Nephron progenitor cell (in vitro differentiated cells): ENCODE data around the gene ATP1A4.

Experiments
- DNase-seq: peaks from one replicate; pipeline ENCODE4 v3.0.0; 2021
- H3K27ac Mint-ChIP-seq: 2 replicates; pipeline ENCODE4 v1.8.0; 2021; ENCODE audit warnings: mild to moderate bottlenecking, moderate library complexity, mixed read lengths
- H3K27me3 Mint-ChIP-seq: 2 replicates; pipeline ENCODE4 v1.8.0; 2021; ENCODE audit warnings: mild to moderate bottlenecking, low read depth, mixed read lengths; ENCODE audit not compliant: poor library complexity
- H3K36me3 Mint-ChIP-seq: 2 replicates; pipeline ENCODE4 v1.8.0; 2021; ENCODE audit warnings: low read depth, mixed read lengths
- H3K4me1 Mint-ChIP-seq: 2 replicates; pipeline ENCODE4 v1.8.0; 2021; ENCODE audit warnings: mixed read lengths
- H3K4me3 Mint-ChIP-seq: 2 replicates; pipeline ENCODE4 v1.8.0; 2021; ENCODE audit warnings: mild to moderate bottlenecking, moderate library complexity, mixed read lengths
- H3K9me3 Mint-ChIP-seq: 2 replicates; pipeline ENCODE4 v1.8.0; 2021; ENCODE audit warnings: mild to moderate bottlenecking, moderate library complexity, mixed read lengths
- CTCF ChIP-seq: fragments of 200-600 bp; sonication (generic); IDR thresholded peaks from 2 replicates; pipeline ENCODE4 v1.5.0; 2021; ENCODE audit warnings: antibody characterized with exemption

The ATP1A4 gene

GRCh38 chr1:160196143-160196542, 44.7 kb downstream of the ATP1A4 start:
- no peak for DNase-seq
- Mint-ChIP-seq H3K9me3 (no peaks in the 10 kb centered on the region), H3K36me3 (no peaks in the 10 kb centered on the region), H3K27me3 (peaks cover 9% of the 10 kb centered on the region), H3K4me1 (no peaks in the 10 kb centered on the region), H3K27ac (no peak overlapping the region), H3K4me3 (no peak overlapping the region)
- no peak for TF ChIP-seq CTCF

GRCh38 chr1:160197231-160197630, 45.8 kb downstream of the ATP1A4 start:
- Mint-ChIP-seq H3K9me3 (no peaks in the 10 kb centered on the region), H3K4me3 (no peak overlapping the region), H3K36me3 (no peaks in the 10 kb centered on the region), H3K4me1 (no peaks in the 10 kb centered on the region), H3K27ac (no peak overlapping the region), H3K27me3 (peaks cover 5% of the 10 kb centered on the region)
- DNase-seq, result no peak
- TF ChIP-seq CTCF, result no peak

GRCh38 chr1:160200786-160201185, 49.4 kb downstream of the ATP1A4 start:
- H3K27me3 Mint-ChIP-seq, result peaks cover 8% of the 10 kb centered on the region
- no peaks in the 10 kb centered on the region for H3K36me3 Mint-ChIP-seq
- H3K4me1 Mint-ChIP-seq, result peaks cover 11% of the 10 kb centered on the region
- no peak overlapping the region for H3K27ac Mint-ChIP-seq
- DNase-seq, result no peak
- H3K4me3 Mint-ChIP-seq, result no peak overlapping the region
- H3K9me3 Mint-ChIP-seq, result no peaks in the 10 kb centered on the region
- TF ChIP-seq CTCF, result no peak

GRCh38 chr1:160204526-160205241, 53.3 kb downstream of the ATP1A4 start:
- peaks cover 49% of the 10 kb centered on the region for H3K4me1 Mint-ChIP-seq
- no peaks in the 10 kb centered on the region for H3K9me3 Mint-ChIP-seq
- H3K4me3 Mint-ChIP-seq, result peak overlapping the region; percentile 90
- DNase-seq, result no peak
- H3K27me3 Mint-ChIP-seq, result peaks cover 5% of the 10 kb centered on the region
- H3K27ac Mint-ChIP-seq, result no peak overlapping the region
- TF ChIP-seq CTCF, result no peak
- H3K36me3 Mint-ChIP-seq, result no peaks in the 10 kb centered on the region

- no peak for TF ChIP-seq CTCF
- Mint-ChIP-seq H3K36me3 (no peaks in the 10 kb centered on the region), H3K4me1 (peaks cover 57% of the 10 kb centered on the region), H3K9me3 (no peaks in the 10 kb centered on the region), H3K27ac (peak within 1 kb of the TSS; percentile 65), H3K4me3 (peak within 1 kb of the TSS; percentile 90), H3K27me3 (peaks cover 5% of the 10 kb centered on the region)
- DNase-seq, result peak; percentile 83
Measured at GRCh38 chr1:160205242-160206035, 54.0 kb downstream of the ATP1A4 start, which contains the start of gene PEA15. TSS of gene PEA15 (plus strand) at chr1:160205384. CDS start at chr1:160211545, 6,161 bp downstream.
